Measurements from ENCODE around the gene BLVRB. TPM values are rescaled to one million over a fixed set of nuclear protein-coding genes. Genes with fewer than 3 reads are reported as not detected.

Gene BLVRB
- total and polyA plus RNA-seq, 9 of the 15 experiments (the other 6 are each of a cell fraction or from before 2014, with no cell fraction given): 81.1 to 749 (median 331) TPM

- TF ChIP-seq ZBTB26 (CRISPR knock-in tag; IDR thresholded peaks at IDR 0.05): peak; percentile 56; the same call in 1 of the 2 replicates
- no peak for TF ChIP-seq GTF2B (IDR thresholded peaks at IDR 0.05; ENCODE audit: extremely low read depth, insufficient read length)
- no peak for TF ChIP-seq CEBPB (tag; IDR thresholded peaks at IDR 0.05)
- no peak for TF ChIP-seq ZNF780A (CRISPR knock-in tag; IDR thresholded peaks at IDR 0.05)
- no peak for TF ChIP-seq NR2F6 (CRISPR knock-in tag; IDR thresholded peaks at IDR 0.05)
- 0 out of 2 replicates have a peak, but pooled peaks have one; percentile 18 for TF ChIP-seq JUN (IDR thresholded peaks at IDR 0.05; ENCODE audit: borderline replicate concordance, low read depth, low read length)
- no peak for TF ChIP-seq JUN (CRISPR knock-in tag; IDR thresholded peaks at IDR 0.05; ENCODE audit: borderline replicate concordance)
- no peak for TF ChIP-seq KLF6 (CRISPR knock-in tag; IDR thresholded peaks at IDR 0.05; ENCODE audit: borderline replicate concordance)
- TF ChIP-seq BMI1 (IDR thresholded peaks at IDR 0.05; ENCODE audit: low read length): no peak
- TF ChIP-seq ZNF41 (CRISPR knock-in tag; conservative IDR thresholded peaks at IDR 0.05): no peak
- peak; percentile 61 for TF ChIP-seq POLR2H (tag; IDR thresholded peaks at IDR 0.05; ENCODE audit: low read depth)
- no peak for TF ChIP-seq CTCFL (IDR thresholded peaks at IDR 0.05; ENCODE audit: borderline replicate concordance, insufficient read depth, low read depth, low read length, poor library complexity, severe bottlenecking)
- TF ChIP-seq POU5F1 (IDR thresholded peaks at IDR 0.05; ENCODE audit: borderline replicate concordance, low read depth, low read length, partially characterized antibody): no peak
- peak; percentile 80 for TF ChIP-seq FIP1L1 (IDR thresholded peaks at IDR 0.05; ENCODE audit: low read depth, low read length, poor library complexity, severe bottlenecking)
- peak; percentile 42; the same call in 1 of the 2 replicates for TF ChIP-seq DEAF1 (CRISPR knock-in tag; IDR thresholded peaks at IDR 0.05)
- TF ChIP-seq RBFOX2 (IDR thresholded peaks at IDR 0.05; ENCODE audit: low read depth, low read length): peak; percentile 95
- TF ChIP-seq HOMEZ (CRISPR knock-in tag; IDR thresholded peaks at IDR 0.05): no peak
- TF ChIP-seq ETV1 (tag; conservative IDR thresholded peaks at IDR 0.05; ENCODE audit: low read depth): 0 out of 2 replicates have a peak, but pooled peaks have one; percentile 29
- TF ChIP-seq PYGO2 (tag; IDR thresholded peaks at IDR 0.05): no peak
Measured at GRCh38 chr19:40420766-40421765, 44.5 kb downstream of the BLVRB start (continued).

Data from K562 (cell line).